Measurements from ENCODE around the gene UBE3A.
A peak's percentile ranks its signal among the peaks of the same experiment; 100 is the strongest.
"Not testable (repeated sequence)": the region's sequence is repeated elsewhere in the genome, so short reads cannot be mapped to it uniquely, and the experiment has no call there.

The UBE3A gene

DNA sequence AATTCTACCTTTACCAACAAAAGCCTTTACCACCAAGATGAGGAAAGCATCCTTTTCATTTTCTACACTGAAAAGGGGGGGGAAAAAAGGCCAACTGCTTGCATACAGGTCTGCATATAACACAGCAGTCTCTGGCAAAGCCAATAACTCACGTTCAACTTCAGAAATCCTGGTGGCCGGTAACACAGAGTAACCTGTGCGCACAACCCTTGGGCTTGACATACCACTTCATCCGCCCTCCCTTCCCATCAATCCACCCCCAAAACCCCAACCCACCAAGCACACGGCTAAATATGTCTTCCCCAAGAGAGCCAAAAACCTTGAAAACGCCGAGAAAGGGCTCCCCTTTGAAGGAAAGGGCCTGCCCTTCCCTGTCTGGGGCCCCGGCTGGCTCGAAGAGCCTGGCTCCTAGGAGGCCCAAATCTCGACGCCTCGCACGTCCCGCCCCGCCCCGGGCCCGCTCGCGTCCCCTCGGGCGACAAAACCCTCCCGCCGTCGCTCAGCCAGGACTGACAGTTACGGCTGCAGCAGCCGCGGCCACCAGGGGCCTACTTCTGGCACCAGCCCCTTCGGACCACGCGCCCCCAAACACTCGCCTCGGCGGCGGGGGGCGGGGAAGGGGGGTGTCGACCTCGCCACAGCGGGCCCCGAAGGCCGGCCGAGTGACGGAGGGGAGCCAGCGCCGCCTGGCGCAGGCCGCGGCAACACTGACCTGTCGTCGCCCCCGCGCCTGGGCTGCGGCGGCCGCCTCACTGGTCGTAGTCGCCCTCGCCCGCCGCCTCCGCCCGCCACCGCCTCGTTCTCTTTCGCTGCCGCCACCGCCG, 835 bp downstream of the UBE3A start:
- peak; percentile 59 for DNase-seq (ENCODE audit: low spot score)

DNA sequence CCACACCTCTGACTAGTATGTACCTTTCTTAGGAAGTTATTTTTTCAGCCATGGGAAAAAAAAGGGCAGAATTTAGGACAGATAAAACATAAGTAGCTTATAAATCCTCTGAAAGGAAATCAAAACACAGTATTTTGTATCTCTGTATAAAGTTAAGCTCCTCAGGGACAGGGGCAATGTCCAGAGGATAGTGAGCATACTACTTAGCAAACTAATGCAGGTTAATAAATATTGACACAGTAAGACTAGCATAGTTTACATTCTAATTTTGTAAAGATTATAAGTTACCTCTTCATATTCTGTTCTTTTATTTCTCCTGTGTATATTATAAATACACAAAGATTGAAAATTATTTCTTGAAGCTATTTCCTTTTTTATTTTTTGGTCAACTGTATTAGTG, 2.1 kb downstream of the UBE3A start:
- no peak for DNase-seq (ENCODE audit: low spot score)

DNA sequence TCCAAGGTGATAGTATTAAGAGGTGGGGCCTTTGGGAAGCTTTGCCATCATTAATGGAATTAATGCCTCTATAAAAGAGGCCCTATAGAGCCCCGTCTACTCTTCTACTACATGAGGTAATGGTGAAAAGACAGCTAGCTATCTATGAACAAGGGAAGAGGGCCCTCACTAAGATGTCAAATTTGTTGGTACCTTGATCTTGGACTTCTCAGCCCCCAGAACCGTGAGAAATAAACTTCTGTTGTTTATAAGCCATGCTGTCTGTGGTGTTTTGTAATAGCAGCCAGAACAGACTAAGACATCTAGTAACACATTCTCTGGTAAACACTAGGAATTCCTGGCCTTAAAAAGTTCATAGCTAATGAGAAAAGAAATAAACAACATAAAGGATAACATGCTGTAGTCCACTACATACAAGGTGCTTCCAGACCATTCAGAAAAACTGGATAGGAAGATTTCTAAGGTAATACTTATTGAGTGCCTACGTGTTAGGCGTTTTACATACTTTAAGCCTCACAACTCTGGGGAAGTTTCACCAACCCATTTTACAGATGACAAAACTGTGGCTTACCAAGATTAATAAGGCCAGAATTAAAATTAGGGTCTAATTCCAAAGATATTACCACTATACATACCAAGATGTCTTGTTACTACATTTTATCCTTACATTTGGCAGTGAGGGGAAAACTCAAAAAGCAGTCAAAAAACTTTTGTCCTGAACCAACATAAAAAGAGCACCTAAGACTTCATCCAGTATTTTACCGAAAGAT, 3.2 kb downstream of the UBE3A start:
- DNase-seq (ENCODE audit: low spot score) = no peak

DNA sequence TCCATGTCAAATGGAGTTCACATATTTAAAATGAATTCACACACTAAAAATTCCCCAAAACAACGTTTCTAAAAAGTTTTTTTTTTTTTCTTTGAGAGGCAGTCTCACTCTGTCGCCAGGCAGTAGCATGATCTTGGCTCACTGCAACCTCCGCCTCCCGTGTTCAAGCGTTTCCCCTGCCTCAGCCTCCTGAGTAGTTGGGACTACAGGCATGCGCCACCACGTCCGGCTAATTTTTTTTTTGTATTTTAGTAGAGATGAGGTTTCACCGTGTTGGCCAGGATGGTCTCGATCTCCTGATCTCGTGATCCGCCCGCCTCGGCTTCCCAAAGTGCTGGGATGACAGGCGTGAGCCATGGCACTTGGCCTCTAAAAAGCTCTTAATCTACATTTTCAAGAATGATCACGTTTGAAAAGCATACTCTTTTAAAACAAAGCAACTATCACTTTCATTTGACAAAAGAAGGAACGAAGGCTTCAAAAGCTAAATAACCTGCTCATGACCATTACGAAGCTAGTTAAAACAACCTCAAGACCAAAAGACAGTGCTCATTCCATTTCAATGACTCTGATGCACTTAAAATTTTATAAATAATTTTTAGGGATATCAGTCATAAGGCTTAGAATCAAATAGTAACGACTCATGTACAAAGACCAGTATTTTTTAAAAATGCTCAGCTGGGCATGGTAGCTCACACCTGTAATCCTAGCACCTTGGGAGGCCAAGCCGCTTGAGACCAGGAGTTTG, 5.5 kb downstream of the UBE3A start:
- DNase-seq (ENCODE audit: low spot score) = no peak

DNA sequence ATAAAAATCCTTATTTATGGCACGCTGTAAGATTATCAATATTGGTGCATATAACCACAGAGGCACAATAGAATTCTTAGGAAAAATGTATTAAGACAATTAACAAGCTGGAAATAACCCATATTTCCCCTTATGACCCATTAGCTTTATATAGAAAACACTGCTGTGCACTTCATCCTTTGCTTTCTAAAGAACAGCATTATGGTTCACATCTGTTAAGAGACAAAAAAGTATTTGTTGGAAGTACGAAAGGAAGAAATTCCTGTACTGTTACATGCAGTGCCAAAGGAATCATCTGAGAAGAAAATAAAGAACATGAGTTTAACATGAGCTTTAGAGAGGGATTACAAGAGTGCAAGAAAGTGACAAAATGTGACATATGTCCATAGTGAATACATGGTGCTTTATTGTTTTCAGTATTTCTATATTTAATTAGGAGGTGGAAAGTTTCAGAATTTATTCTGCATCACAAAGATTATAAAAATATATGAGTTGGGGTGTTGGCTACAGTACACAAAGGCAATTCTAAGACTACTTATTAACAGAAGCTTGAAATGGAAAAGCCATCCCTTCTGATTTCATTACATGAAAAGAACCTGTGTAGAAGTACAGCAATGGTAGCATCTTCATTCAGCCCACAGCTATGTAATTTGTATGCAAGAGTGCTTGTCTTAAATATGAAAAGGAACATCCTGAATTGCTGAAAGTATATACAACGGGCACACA, 6.8 kb downstream of the UBE3A start:
- no peak for DNase-seq (ENCODE audit: low spot score)

DNA sequence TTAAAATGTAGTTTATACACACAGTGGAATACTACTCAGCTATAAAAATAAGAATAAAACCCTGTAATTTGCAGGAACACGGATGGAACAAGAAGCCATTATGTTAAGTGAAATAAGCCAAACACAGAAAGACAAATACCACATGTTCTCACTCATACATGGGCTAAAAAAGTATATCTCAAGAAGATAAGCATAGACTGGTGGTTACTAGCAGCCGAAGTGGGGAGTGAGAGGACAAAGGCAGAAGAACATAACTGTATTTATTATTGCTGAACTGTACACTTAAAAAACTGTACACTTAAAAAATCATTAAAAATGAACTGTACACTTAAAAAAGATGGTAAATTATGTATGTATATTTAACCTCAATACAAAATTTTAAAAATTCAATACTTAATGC, 11.0 kb downstream of the UBE3A start:
- DNase-seq (ENCODE audit: low spot score) = no peak

DNA sequence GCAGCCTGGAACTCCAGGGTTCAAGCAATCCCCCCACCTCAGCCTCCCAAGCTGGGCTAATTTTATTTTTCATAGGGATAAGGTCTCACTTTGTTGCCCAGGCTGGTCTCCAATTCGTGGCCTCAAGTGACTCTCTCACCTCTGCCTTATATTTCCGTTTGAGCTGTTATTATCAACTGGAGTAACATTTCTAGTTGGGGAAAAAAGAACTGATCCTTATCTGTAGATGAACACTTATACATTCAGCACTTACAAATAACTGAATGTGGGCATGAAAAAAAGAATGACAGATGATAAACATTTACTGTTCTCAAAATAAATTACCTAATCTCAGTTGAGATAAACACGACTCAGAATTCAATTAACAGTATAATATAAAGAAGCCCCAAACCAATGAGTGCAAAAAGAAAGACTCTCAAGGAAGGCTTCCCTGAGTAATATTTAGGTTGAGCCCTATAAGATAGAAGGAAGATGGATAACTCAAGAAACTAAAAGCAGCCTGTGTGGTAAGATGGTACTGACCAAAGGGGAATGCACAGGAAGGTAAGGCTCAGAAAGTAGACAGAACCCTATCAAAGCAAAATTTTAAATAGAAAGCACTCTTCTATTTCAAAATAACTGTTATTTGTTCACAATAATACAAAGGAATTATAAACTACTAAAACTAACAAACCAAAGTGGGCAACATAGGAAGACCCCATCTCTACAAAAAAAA, 11.8 kb downstream of the UBE3A start:
- DNase-seq (ENCODE audit: low spot score) = no peak

DNA sequence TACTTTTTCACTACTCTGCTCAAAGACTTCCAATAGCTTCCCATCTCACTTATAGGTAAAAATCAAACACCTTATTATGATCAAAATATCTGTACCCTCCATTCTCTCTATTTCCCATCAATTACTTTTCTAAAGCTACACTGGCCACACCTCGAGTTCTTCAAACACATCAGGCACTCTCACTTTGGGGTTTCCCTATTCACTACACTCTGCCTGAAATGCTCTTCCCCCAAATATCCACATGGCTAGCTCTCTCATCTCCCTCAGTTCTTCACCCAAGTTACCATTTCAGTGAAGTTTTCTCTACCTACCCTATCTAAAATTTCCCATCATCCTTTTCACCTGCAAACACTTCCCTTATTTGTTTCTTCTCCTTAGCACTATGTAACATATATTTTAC, 14.8 kb downstream of the UBE3A start:
- DNase-seq (ENCODE audit: low spot score) = no peak

DNA sequence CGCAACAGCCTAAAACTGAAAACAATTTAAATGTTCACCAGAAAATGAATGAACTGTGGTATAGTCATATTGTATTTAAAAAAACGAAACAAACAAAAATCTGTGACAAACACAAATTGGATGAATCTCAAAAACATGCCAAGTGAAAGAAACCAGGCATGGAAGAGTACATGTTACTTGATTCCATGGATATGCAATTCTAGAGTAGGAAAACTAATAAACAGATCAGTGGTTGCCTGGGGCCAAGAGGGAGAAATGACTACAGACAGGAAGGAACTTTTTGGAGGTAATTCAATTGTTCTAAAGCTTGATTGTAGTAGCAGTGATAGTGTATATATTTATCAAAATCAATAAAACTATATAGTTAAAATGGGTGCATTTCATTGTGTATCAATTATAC, 16.8 kb downstream of the UBE3A start:
- no peak for DNase-seq (ENCODE audit: low spot score)

DNA sequence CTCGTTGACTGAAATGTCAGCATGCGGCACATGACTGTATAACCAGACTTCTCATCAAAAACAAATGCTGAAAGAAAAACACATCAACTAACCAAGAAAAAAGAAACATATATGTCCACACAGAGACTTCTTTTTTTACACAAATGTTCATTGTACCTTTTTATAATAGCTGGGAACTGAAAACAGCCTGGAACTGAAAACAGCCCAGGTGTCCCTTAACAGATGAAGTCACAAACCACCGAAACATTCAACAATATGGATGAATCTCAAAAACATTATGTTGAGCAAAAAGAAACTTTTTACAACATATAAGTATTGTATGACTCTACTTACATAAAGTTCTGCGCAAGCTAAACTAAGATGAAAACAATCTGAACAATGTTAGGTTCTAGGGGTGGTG, 20.6 kb downstream of the UBE3A start:
- DNase-seq (ENCODE audit: low spot score) = no peak

DNA sequence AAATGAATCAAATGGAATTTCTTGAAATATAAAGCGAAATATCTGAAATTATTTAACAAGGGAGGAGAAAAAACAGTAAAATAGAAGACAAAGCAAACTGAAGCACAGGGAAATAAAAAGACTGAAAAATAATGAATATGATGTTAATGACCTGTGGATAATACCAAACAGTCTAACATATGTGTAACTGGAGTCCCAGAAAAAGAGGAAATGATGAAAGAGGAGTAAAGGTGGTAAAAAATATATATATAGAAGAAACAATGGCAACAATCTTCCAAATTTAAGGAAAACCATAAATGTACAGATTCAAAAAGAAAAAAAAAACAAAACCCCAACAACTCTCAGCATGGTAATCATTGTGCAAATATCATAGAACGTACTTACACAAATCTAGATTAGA, 21.2 kb downstream of the UBE3A start:
- DNase-seq (ENCODE audit: low spot score) = no peak

DNA sequence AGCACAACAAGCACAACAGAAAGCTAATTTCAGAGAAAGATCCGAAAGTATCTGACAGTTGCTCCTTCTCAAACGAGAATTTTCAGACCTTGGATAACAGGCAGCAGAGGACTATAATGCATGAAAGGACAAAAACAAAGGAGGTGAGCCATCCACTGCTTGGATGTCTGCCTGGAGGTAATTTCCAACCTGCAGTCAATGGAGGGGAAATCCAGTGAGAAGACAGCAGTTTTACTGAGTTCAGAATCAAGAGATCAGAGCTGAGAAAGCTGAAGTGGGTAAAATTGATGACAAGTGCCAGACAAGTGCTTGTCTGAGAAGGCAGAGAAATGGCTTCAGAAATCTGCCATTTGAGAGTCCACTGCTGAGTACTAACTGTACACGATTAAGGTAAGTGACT, 22.1 kb downstream of the UBE3A start:
- no peak for DNase-seq (ENCODE audit: low spot score)

DNA sequence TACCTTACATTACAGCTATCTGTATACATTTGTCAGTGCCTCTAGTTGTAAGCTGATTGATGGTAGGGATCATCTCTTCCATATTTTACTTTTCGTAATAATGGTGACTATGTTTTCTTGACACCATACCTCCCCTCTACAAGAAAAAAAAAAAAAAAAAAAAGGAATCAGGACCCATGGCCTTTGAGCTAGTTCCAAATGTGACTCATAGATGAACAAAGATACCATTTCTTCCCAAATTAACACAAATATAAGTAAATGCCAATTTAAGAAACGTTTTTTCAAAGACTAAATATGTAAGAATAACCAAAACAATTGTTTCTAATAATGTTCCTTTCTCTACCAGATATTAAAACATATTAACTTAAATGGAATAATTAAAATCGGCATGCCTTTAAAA, 23.1 kb downstream of the UBE3A start:
- DNase-seq (ENCODE audit: low spot score) = no peak

DNA sequence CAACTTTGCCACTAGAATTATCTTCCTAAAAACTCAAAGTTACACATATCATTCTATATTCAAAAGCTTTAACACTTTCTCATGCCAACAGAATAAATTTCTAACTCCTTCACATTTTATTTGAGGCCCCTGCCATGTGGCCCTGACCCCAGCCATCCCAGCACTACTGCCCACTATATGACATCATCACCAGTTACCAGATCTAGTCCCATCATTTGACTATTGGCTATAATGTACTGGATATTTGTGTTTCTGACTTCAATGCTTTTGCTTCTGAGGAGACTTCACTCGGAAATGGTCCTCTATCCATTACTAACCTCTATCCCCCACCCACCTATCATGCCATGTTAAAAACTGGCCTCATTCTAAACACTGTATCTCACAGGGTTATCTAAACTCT, 23.6 kb downstream of the UBE3A start:
- DNase-seq (ENCODE audit: low spot score) = no peak

DNA sequence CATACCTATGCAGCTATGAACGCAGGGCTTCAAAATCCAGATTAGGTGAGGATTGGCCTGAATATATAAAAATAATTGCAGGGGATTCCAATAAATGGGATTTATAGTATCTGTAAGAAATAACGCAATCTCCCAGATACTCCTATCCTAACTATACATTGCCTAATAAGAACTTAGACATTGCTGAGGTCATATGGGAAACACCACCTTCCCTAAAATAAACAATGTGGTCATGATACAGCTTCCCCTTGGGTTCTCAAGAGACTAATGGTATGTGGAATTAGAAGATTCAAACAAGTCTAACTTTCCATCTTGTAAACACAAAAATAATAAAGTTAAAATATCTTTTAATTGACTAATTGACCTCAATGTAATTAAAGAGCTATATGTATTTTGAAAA, 28.2 kb downstream of the UBE3A start:
- DNase-seq (ENCODE audit: low spot score) = no peak

DNA sequence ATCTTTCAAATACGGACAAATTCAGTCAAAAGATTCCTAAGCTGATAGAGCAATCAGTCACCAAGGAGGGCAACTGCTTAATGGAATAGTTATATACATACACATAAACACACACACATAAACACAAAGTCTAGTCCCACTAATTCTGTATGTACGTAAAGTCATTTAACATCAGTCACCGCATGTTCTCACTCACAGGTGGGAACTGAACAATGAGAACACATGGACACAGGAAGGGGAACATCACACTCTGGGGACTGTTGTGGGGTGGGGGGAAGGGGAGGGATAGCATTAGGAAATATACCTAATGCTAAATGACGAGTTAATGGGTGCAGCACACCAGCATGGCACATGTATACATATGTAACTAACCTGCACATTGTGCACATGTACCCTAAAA, 29.1 kb downstream of the UBE3A start:
- DNase-seq (ENCODE audit: low spot score) = not testable (repeated sequence)

DNA sequence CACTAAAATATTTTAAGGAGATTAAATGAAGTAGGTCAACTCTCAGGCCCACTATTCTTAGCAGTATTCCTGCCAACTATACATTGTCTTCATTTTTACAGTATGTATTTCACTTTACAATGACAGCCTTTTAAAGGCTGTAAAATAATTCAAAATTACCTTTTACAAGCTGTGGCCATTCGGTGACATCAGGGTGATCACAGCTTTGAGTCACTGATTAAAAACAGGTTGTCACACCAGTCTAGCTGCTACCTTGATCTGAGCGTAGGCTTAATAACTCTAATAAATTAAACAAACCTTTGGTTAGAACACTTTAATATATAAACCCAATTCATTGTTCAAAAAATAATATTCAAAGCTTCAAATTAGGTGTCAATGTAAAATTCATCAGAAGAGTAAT, 29.9 kb downstream of the UBE3A start:
- no peak for DNase-seq (ENCODE audit: low spot score)

DNA sequence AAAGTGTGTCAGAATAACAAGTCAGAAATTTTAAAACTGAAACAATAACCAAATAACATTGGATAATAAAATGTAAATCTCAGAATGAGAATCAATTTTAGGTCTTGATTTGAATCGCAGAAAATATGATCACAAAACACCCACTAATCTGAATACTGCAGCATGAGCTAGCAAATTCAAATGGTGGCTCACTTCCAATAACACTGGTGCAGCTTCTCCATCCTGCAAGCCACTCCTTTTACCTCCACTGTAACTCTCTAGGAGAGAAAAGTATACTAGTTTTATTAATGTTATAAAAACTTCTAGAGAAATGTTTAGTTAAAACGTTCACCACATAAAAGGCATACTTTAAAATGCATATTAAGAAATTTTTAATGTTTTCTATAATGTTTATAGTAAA, 30.4 kb downstream of the UBE3A start:
- no peak for DNase-seq (ENCODE audit: low spot score)

DNA sequence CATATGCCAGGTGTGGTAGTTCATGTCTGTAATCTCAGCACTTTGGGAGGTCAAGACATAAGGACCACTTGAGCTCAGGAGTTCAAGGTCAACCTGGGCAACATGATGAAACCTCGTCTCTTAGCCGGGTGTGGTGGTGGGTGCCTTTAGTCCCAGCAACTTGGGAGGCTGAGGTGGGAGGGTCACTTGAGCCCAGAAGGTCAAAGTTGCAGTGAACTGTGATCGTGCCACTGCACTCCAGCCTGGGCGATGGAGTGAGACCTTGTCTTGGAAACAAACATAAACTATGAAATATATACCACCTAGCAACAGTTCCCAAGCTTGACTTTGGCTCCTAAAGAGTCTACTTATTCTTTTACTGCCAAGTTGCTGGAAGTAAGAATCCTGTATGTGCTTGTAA, 30.9 kb downstream of the UBE3A start:
- no peak for DNase-seq (ENCODE audit: low spot score)

DNA sequence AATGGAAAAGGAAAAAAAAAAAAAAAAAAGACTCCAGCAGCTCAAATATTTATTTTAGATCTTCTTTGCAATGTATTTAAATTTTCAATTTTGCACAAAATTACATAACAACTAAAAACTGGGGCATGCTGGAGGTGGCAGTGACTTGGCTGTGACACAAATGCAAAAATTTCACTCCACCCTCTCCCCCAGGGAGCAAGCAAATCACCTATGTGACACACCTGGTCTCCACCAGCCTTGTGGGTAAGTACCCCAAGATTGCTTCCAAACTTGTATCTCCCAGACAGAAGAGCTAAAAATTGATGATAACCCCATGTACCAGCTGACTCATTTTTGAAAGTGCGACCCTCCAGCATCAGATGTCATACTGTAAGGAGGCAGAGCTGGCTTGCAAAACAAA, 32.0 kb downstream of the UBE3A start:
- DNase-seq (ENCODE audit: low spot score) = no peak

DNA sequence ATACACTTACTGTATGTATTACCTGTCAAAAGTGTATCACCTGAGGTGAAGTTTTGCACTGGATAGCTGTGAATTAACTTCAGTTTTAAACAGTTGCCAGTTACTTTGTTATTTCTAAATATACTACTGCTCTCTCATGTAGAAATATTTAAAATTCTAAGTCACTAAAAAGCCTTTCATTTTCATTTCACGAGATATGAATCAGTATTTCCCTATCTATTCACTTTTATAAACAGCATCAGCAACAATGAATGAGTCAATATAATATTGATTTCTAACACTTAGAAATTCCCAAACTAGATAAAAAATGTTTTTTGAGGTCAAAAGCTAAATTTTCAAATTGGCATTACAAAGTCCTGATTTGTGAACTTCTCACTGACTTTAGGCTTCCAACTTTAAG, 32.6 kb downstream of the UBE3A start:
- DNase-seq (ENCODE audit: low spot score) = no peak

DNA sequence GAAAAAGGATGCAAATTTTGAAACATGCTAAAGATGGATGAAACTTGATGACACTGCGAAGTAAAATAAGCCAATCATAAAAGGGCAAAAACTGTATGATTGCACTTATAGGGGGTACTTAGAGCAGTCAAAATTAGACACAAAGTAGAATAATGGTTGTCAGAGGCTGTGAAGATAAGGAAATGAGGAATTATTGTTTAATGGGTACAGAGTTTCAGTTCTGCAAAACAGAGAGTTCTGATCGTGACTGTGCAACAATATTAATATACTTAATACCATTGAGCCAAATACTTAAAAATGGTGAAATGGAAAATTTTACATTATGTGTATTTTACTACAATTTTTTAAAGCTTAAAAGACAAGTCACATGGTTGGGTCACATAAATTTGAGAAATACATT, 35.1 kb downstream of the UBE3A start:
- DNase-seq (ENCODE audit: low spot score) = no peak

All from iPS-NIHi11 (cell line).